ENCODE data around the gene PTPRD.

The PTPRD gene

DNA sequence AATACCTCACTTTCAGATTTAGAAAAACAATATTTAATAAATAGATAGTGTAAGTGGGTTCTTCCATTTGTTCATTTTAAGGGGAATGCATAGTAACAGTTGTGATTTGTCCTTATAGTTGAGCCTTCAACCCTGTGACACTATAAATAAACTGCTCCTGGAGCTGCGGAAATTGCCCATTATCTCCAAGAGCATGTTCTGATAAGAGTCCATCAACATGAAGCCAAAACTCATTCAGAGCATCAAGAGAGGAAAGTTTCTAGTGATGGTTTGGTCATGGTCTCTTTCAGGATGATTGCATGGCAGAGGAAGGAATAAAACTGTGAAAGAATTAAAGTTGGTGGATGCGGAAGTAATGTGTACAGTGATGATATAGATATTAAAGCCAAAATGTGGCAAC, 2041.2 kb downstream of the PTPRD start:
- Histone ChIP-seq H3K4me1 (ENCODE audit: insufficient read depth, low read length) (no peaks in the 10 kb centered on the region), H3K9ac (ENCODE audit: low read depth, low read length) (no peak overlapping the region), H3K36me3 (ENCODE audit: insufficient read depth, low read length) (no peaks in the 10 kb centered on the region), H3K9me3 (ENCODE audit: control insufficient read depth, insufficient read depth, low read length) (no peaks in the 10 kb centered on the region)

DNA sequence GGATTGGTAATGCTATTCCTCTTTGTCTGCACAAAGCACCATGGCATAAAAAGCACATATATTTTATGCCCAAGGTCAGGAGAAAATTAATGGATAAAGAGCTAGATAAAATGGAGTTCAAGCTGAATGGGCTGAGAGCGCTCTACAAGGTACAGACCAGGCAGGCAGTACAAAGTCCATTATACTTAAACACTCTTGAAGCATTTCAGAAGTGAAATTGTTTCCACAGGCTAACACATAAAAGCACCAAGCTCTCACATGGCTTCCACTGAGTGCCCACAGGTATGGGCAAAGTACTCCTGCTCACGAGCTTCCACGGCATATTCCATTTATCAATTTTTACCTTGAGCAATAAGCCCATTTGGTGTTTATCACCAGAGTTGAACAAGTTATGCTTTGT, 2042.0 kb downstream of the PTPRD start:
- no peaks in the 10 kb centered on the region for H3K9me3 ChIP-seq (ENCODE audit: control insufficient read depth, insufficient read depth, low read length)
- no peaks in the 10 kb centered on the region for H3K36me3 ChIP-seq (ENCODE audit: insufficient read depth, low read length)
- H3K9ac ChIP-seq (ENCODE audit: low read depth, low read length) = no peak overlapping the region
- no peaks in the 10 kb centered on the region for H3K4me1 ChIP-seq (ENCODE audit: insufficient read depth, low read length)

DNA sequence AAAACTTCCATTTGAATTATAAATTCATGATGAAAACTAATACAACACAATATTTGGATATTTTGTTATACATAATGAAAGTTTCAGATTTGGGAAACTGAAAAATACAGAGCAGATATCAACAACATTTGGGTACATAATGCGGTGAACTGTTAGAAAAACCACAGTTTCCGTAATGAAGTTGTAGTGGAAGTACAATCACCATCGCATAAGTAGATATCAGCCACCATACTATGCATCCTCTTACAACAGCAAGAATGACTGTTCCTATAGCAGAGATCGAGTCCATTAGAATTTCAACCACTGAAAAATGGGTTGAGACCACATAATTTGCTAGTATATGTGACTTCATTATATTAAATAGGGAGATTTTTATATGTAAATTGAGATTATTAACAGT, 2043.0 kb downstream of the PTPRD start:
- Histone ChIP-seq H3K9ac (ENCODE audit: low read depth, low read length) (no peak overlapping the region), H3K4me1 (ENCODE audit: insufficient read depth, low read length) (no peaks in the 10 kb centered on the region), H3K9me3 (ENCODE audit: control insufficient read depth, insufficient read depth, low read length) (no peaks in the 10 kb centered on the region), H3K36me3 (ENCODE audit: insufficient read depth, low read length) (no peaks in the 10 kb centered on the region)

DNA sequence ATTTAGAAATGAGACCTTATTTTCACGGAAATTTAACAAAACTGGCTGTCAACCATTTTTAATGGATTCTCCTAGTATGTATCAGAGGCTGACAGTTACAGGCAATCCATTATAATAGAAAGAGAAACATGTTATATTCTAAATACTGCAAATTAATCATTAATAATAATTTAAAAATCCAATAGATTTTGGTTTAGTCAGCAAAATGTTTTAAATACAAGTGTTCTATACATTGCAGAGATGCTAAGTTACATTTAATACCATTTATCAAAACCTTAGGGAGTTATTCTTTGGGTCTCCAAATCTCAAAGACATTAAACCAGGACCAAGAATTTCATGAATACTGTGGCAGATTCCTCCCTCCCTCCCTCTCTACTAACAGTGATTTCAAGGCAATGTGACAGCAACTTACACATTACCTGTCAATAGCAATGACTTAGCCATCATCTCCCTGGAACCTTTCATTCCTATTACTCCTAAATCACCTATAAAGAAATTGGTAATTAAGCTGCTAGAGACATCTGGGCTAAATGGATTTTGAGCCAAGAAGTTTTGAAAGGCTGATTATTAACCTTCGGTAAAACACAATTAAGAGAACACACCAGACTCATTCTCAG, 2044.7 kb downstream of the PTPRD start:
- Histone ChIP-seq H3K4me1 (ENCODE audit: insufficient read depth, low read length) (no peaks in the 10 kb centered on the region), H3K36me3 (ENCODE audit: insufficient read depth, low read length) (no peaks in the 10 kb centered on the region), H3K9ac (ENCODE audit: low read depth, low read length) (no peak overlapping the region), H3K9me3 (ENCODE audit: control insufficient read depth, insufficient read depth, low read length) (no peaks in the 10 kb centered on the region)

DNA sequence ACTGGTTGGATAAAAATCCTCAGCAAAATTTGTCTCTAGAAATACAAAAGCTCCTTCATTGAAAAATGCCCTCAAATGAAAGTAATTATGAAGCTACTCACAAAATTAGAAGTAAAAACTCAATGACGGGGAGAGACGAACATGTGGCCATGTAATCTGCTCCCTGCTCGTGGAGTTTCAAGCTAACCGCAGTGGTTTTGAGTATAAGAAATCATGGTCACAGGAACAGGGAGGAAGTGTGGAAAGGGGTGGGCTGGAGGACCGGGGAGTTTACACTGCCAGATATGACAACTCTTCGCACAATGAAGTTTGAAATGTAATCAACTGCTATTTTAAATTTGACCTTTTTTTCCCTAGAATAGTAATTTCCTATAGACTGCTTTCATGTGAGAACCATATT, 2047.8 kb downstream of the PTPRD start:
- no peaks in the 10 kb centered on the region for H3K36me3 ChIP-seq (ENCODE audit: insufficient read depth, low read length)
- H3K4me1 ChIP-seq (ENCODE audit: insufficient read depth, low read length) = peaks cover 13% of the 10 kb centered on the region
- no peak overlapping the region for H3K9ac ChIP-seq (ENCODE audit: low read depth, low read length)
- H3K9me3 ChIP-seq (ENCODE audit: control insufficient read depth, insufficient read depth, low read length) = no peaks in the 10 kb centered on the region

DNA sequence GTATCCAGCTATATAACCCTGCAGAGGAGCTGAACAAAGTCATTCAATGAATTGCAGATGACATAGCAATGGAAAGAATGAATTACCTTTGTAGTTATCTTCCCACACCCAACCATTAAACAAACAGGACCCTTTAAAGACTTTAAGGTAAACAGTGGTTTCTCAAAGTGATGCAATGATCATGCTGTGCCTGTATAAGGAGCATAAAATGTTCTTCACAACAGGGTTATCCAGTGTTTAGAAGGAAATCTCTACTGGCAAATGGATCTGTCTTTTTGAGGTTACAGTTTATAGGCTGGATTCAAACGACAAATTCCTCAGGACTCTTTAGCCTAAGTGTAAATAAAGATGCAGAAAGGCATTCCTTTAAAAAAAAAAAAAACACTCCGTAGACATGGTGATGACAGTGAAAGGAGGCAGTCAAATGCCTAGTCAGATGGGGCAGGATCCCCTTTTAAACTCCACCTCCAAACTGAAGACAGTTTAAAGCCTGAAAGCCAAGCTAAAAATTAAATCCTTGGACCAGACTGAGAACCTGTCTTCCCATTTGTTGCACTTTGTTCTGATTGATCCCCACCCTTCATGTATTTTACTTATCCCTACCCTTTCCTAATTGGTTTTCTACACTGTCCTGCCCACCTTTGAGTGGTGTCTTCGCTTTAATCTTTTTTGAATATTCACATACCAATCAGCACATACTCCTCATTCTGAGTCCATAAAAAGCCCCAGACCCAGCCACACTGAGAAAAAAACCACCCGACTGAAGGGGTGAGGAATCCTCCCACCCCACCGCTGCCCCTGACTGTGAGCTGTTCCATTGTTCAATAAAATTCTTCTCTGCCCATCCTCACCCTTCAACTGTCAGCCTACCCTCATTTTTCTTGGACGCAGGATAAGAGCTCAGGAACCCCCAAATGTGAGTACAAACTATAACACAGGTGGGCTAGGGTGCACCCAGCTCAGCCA, 2052.0 kb downstream of the PTPRD start:
- Histone ChIP-seq H3K4me1 (ENCODE audit: insufficient read depth, low read length) (peaks cover 16% of the 10 kb centered on the region), H3K9me3 (ENCODE audit: control insufficient read depth, insufficient read depth, low read length) (no peaks in the 10 kb centered on the region), H3K36me3 (ENCODE audit: insufficient read depth, low read length) (no peaks in the 10 kb centered on the region), H3K9ac (ENCODE audit: low read depth, low read length) (no peak overlapping the region)

DNA sequence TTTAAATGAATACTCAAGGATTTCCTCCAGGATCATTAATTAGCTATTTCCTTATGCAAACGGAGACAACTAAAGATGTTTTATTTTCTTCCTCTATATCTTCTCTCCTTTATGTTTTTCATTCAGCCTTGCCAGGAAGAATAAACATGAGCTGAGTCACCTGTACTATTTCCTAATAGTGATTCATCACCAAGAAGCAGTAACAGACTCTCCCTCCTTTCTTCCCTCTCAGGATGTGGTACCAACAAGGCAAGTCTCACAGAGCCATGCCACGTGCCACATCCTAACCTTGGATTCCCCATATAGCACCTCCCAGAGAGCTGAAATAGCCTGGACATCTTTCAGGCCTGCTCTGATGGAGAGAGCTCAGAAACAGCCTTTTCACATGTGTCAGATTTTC, 2054.6 kb downstream of the PTPRD start:
- H3K4me1 ChIP-seq (ENCODE audit: insufficient read depth, low read length) = peaks cover 16% of the 10 kb centered on the region
- no peaks in the 10 kb centered on the region for H3K36me3 ChIP-seq (ENCODE audit: insufficient read depth, low read length)
- no peaks in the 10 kb centered on the region for H3K9me3 ChIP-seq (ENCODE audit: control insufficient read depth, insufficient read depth, low read length)
- no peak overlapping the region for H3K9ac ChIP-seq (ENCODE audit: low read depth, low read length)

DNA sequence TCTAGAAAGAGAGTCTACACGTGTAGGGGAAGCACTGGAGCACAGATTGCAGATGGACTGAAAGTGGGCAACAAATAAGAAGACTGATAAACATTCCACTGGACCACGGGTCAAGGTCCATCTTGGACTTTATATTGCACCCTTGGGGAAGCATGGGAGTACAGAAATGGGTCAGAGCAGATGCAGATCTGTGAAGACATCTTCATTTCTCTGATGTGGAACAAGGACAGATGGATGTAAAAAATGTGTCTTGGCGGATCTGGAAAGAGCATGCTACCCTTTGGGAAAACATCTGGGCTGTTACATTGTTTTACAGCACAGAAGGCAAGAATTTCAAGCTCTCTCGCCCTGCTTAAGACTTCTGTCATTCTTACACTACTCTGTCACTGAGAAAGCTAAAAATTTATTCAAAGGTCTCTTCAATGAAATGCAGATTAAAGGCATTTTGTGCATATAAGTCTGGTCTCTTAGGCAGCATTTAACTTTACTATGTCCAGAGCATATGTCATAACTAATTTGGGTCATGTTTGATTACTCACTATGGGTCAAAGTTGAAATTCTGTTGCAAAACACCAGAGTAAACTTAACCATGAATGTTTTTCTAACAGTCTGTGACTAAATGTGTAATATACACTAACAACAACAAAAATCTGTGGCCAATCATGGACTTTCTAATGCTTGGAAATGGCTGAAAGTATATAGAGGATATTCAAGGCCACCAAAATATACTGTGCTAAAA, 2056.9 kb downstream of the PTPRD start:
- H3K4me1 ChIP-seq (ENCODE audit: insufficient read depth, low read length) = peaks cover 12% of the 10 kb centered on the region
- no peaks in the 10 kb centered on the region for H3K36me3 ChIP-seq (ENCODE audit: insufficient read depth, low read length)
- no peak overlapping the region for H3K9ac ChIP-seq (ENCODE audit: low read depth, low read length)
- H3K9me3 ChIP-seq (ENCODE audit: control insufficient read depth, insufficient read depth, low read length) = no peaks in the 10 kb centered on the region

DNA sequence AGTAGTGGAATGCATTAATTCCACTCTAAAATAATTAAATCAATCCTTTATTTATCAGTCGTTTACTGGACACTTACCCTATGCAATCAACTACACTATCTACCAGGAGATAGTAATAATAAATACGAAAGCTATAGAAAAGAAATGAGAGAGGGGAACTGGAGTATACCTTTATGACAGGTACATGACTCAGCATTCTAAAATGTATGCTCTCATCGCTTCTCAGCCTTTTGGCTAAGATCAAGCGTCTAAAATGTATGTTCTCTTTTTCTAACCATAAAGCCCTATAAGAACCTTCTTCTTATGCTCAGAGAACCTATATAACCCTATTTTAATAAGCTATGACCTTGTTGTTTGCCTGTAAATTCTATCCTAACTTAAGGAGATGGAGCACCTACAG, 2059.4 kb downstream of the PTPRD start:
- H3K36me3 ChIP-seq (ENCODE audit: insufficient read depth, low read length) = no peaks in the 10 kb centered on the region
- peaks cover 3% of the 10 kb centered on the region for H3K4me1 ChIP-seq (ENCODE audit: insufficient read depth, low read length)

DNA sequence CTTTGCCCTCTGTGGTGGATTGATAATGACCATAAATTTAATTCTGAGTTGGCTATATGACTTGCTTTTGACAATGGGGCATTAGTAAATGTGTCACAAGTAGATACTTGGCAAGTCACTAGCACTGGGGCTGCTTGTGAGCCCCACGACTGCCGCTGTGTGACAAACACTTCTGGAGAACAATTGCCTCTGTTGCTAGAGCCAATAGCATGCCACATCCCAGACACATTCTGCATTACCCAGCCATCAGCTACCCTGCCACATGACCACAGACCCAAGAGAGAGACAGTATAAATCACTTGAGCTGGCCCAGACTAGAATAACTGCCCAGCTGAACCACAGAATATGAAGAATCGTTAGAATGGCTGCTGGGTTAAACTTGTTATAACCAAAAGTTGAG, 2060.1 kb downstream of the PTPRD start:
- H3K9me3 ChIP-seq (ENCODE audit: control insufficient read depth, insufficient read depth, low read length) = no peaks in the 10 kb centered on the region
- no peak overlapping the region for H3K9ac ChIP-seq (ENCODE audit: low read depth, low read length)
- no peaks in the 10 kb centered on the region for H3K36me3 ChIP-seq (ENCODE audit: insufficient read depth, low read length)
- no peaks in the 10 kb centered on the region; the same call in 1 of the 2 replicates for H3K4me1 ChIP-seq (ENCODE audit: insufficient read depth, low read length)

More for the DNA sequence above, 2059.4 kb downstream of the PTPRD start:
- H3K9ac ChIP-seq (ENCODE audit: low read depth, low read length) = no peak overlapping the region
- H3K9me3 ChIP-seq (ENCODE audit: control insufficient read depth, insufficient read depth, low read length) = no peaks in the 10 kb centered on the region

DNA sequence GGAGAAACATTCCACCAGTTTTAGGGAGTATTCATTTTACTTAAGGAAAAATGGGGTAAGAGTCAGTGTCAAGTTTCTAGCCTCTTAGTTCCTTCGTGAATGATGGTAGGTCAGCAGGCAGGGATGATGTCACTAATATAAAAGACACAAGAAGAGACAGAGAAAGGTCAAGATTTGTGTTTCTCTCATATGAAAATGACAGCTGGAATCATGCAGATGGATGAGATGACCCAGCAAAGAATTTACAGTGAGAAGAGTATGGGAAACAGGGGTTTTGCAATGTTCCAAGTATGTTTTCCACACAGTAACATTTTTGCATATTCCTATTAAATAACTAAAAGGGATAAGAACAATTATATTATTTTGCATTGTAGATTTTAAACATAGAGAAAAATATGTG, 2063.6 kb downstream of the PTPRD start:
- H3K9ac ChIP-seq (ENCODE audit: low read depth, low read length) = no peak overlapping the region
- no peaks in the 10 kb centered on the region for H3K4me1 ChIP-seq (ENCODE audit: insufficient read depth, low read length)
- H3K9me3 ChIP-seq (ENCODE audit: control insufficient read depth, insufficient read depth, low read length) = no peaks in the 10 kb centered on the region
- H3K36me3 ChIP-seq (ENCODE audit: insufficient read depth, low read length) = no peaks in the 10 kb centered on the region

DNA sequence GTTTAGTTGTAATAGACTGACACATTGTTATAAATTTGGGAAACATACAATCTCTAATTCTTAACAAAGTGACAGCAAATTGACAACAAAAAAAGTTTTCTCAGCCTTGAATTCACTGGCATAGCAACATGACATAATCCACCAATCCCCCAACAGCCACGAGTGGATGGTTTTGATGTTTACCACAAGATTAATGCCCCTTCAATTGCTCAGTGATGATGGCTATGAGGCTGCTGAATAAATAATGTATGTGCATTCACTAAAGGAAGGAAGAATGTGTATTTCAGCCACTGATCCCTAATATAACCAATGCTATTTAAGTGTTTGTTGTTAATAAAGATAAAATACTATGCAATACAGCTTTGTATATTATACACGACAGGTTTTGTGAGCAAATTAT, 2069.6 kb downstream of the PTPRD start:
- Histone ChIP-seq H3K9ac (ENCODE audit: low read depth, low read length) (no peak overlapping the region), H3K9me3 (ENCODE audit: control insufficient read depth, insufficient read depth, low read length) (no peaks in the 10 kb centered on the region), H3K4me1 (ENCODE audit: insufficient read depth, low read length) (no peaks in the 10 kb centered on the region), H3K36me3 (ENCODE audit: insufficient read depth, low read length) (no peaks in the 10 kb centered on the region)

DNA sequence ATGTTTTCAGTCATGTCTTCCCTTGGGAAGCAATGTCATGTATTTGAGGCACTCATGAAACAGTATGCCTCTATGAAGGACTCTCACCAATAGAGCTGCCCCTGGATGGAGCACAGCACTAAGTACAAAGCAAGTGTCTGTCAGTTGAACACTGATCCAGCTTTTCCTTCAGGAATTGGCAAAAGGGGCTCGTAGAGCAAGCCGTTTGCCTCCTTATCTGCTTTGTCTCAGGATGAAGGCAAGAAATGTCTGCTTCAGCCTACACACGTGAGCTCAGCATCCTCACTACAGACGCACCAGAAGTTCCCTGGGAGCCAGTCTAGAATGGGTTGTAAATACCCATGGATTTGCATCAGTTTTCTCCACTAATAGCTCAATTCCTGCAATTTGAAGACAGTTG, 2070.3 kb downstream of the PTPRD start:
- Histone ChIP-seq H3K36me3 (ENCODE audit: insufficient read depth, low read length) (no peaks in the 10 kb centered on the region), H3K9me3 (ENCODE audit: control insufficient read depth, insufficient read depth, low read length) (no peaks in the 10 kb centered on the region), H3K9ac (ENCODE audit: low read depth, low read length) (no peak overlapping the region), H3K4me1 (ENCODE audit: insufficient read depth, low read length) (no peaks in the 10 kb centered on the region)

DNA sequence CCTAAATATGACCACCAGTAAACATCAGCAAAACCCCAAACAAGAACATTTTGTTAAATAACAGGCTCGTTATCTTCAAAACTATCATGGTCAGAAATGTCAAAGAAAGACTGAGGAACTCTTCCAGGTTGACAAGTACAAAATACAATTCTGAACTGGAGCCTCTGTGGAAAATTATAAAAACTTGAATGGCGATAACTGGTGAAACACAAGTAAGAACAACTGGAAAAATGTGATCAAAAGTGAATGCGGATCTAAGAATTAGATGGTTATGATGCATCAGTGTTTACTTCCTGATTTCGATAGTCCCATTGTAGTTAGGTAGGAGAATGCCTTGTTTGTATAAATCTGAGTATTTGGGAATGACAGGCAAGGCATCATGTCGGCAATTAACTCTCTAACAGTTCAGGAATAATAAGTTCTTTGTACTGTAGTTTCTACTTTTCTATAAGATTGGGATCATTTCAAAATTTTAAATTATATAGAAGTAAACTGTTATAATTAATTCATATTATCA, 2073.1 kb downstream of the PTPRD start:
- H3K9ac ChIP-seq (ENCODE audit: low read depth, low read length) = no peak overlapping the region
- no peaks in the 10 kb centered on the region for H3K4me1 ChIP-seq (ENCODE audit: insufficient read depth, low read length)
- H3K36me3 ChIP-seq (ENCODE audit: insufficient read depth, low read length) = no peaks in the 10 kb centered on the region
- H3K9me3 ChIP-seq (ENCODE audit: control insufficient read depth, insufficient read depth, low read length) = no peaks in the 10 kb centered on the region
